GM12878 (cell line): ENCODE results near the gene GPT2. TPM values are rescaled to one million over a fixed set of nuclear protein-coding genes. Genes with fewer than 3 reads are reported as not detected.
A peak's percentile ranks its signal among the peaks of the same experiment; 100 is the strongest.

Source experiments
- ATAC-seq: fragments of 200-7000 bp; cut with Tn5 transposase; 3 replicates; pipeline ENCODE4 v1.9.1; 2020; ENCODE audit warnings: mild to moderate bottlenecking, moderate library complexity
- BruUV-seq: library from RNA; stranded (reverse); fragments of 400-500 nt; replicated peaks from 2 replicates; lab custom pipeline; 2021; lab: Mats Ljungman, UMichigan
- CTCF ChIA-PET: fragments of 300-600 bp; sonication (Branson Sonifier 250); formaldehyde crosslinking; extraction: SDS; loops from one replicate; lab custom pipeline; 2021; ENCODE audit warnings: inconsistent platforms; lab: Yijun Ruan, JAX
- POLR2A ChIA-PET: fragments of 350-600 bp; formaldehyde crosslinking; extraction: SDS; loops from one replicate; lab custom pipeline; 2021; ENCODE audit warnings: inconsistent platforms; lab: Charles Lee
- RAD21 ChIA-PET: fragments of 300-600 bp; sonication (Branson Sonifier 250); formaldehyde crosslinking; loops from one replicate; lab custom pipeline; 2023; ENCODE audit warnings: antibody characterized with exemption; ENCODE audit not compliant: unreplicated experiment; lab: Charles Lee
- SMC1A ChIA-PET: fragments of 300-600 bp; sonication (Branson Sonifier 250); formaldehyde crosslinking; loops from one replicate; lab custom pipeline; 2023; ENCODE audit not compliant: unreplicated experiment, uncharacterized antibody; lab: Charles Lee
- DNase-seq: peaks from one replicate; pipeline ENCODE4 v3.0.0-alpha.2; 2011; ENCODE audit warnings: low read depth, low spot score
- FAIRE-seq: peaks from 3 replicates; lab custom pipeline; 2011; peaks lifted over from hg19 to GRCh38; lab: Jason Lieb, UNC
- H2AFZ ChIP-seq: 2 replicates; pipeline ENCODE4 v1.6.0; 2011; ENCODE audit warnings: low read depth, low read length, control low read depth; ENCODE audit not compliant: control insufficient read depth
- H3K27ac ChIP-seq: 2 replicates; pipeline ENCODE4 v1.5.1; 2011; ENCODE audit warnings: control low read depth; ENCODE audit not compliant: control insufficient read depth, insufficient read depth
- H3K27me3 ChIP-seq, 2 experiments: replicated peaks in 1 of 2; 2 replicates each; pipeline versions ENCODE4 v1.6.0 to v1.6.1; 2011; ENCODE audit warnings: low read length in 1 of 2; ENCODE audit not compliant: control insufficient read depth in 2 of 2, insufficient read depth in 2 of 2
- H3K36me3 ChIP-seq, 2 experiments: 2 replicates each; pipeline ENCODE4 v1.5.1; 2011; ENCODE audit warnings: low read length in 1 of 2; ENCODE audit not compliant: control insufficient read depth in 2 of 2, insufficient read depth in 2 of 2
- H3K4me1 ChIP-seq: 2 replicates; pipeline ENCODE4 v1.6.1; 2011; ENCODE audit warnings: mild to moderate bottlenecking, low read length, moderate library complexity, mixed read lengths; ENCODE audit not compliant: control insufficient read depth, insufficient read depth
- H3K4me2 ChIP-seq: 2 replicates; pipeline ENCODE4 v1.6.0; 2011; ENCODE audit warnings: control low read depth; ENCODE audit not compliant: control insufficient read depth, insufficient read depth
- H3K4me3 ChIP-seq: fragments of 200-600 bp; sonication (generic); 2 replicates; pipeline ENCODE4 v1.5.1; 2016
- H3K79me2 ChIP-seq: 2 replicates; pipeline ENCODE4 v1.6.0; 2011; ENCODE audit warnings: low read length; ENCODE audit not compliant: control insufficient read depth, insufficient read depth
- H3K9ac ChIP-seq: 2 replicates; pipeline ENCODE4 v1.8.0; 2011; ENCODE audit warnings: low read length, control low read depth, mixed read lengths; ENCODE audit not compliant: control insufficient read depth, insufficient read depth
- H3K9me3 ChIP-seq: replicated peaks from 3 replicates; pipeline ENCODE4 v1.5.1; 2011; ENCODE audit warnings: mild to moderate bottlenecking, low read length; ENCODE audit not compliant: control insufficient read depth, insufficient read depth
- H4K20me1 ChIP-seq: 2 replicates; pipeline ENCODE4 v1.6.0; 2011; ENCODE audit not compliant: control insufficient read depth, insufficient read depth
- BHLHE40 ChIP-seq, 2 experiments: fragments of 450-650 bp in 1 of 2; IDR thresholded peaks; 2 replicates each; pipeline ENCODE4 v1.6.1; 2011 to 2017; ENCODE audit warnings: low read depth in 2 of 2, borderline replicate concordance in 1 of 2, improper control_type of control experiment in 1 of 2, low read length in 1 of 2, mild to moderate bottlenecking in 1 of 2
- BMI1 ChIP-seq: fragments of 450-650 bp; IDR thresholded peaks from 2 replicates; pipeline ENCODE4 v1.6.1; 2016; ENCODE audit warnings: mild to moderate bottlenecking, moderate library complexity, borderline replicate concordance
- CHD2 ChIP-seq: IDR thresholded peaks from 2 replicates; pipeline ENCODE4 v1.6.1; 2011; ENCODE audit warnings: low read depth, low read length, improper control_type of control experiment, borderline replicate concordance
- DPF2 ChIP-seq: fragments of 450-650 bp; IDR thresholded peaks from 2 replicates; pipeline ENCODE4 v1.6.1; 2017; ENCODE audit warnings: mild to moderate bottlenecking
- IKZF2 ChIP-seq, 2 experiments: fragments of 450-650 bp; IDR thresholded peaks; 2 replicates each; pipeline ENCODE4 v1.6.1; 2017; ENCODE audit warnings: mild to moderate bottlenecking in 2 of 2, moderate library complexity in 2 of 2
- POLR2A ChIP-seq: IDR thresholded peaks from 2 replicates; pipeline ENCODE4 v1.6.1; 2011; ENCODE audit warnings: low read depth, mild to moderate bottlenecking, low read length
- SMAD5 ChIP-seq: IDR thresholded peaks from 2 replicates; pipeline ENCODE4 v1.6.1; 2016; ENCODE audit warnings: antibody characterized with exemption, low read depth
- ZBTB33 ChIP-seq: fragments of 450-650 bp; IDR thresholded peaks from 2 replicates; pipeline ENCODE4 v1.6.1; 2017; ENCODE audit warnings: mild to moderate bottlenecking
- ZBTB4 ChIP-seq: fragments of 450-650 bp; formaldehyde crosslinking; IDR thresholded peaks from 2 replicates; pipeline ENCODE4 v1.4.0; 2022; ENCODE audit warnings: mild to moderate bottlenecking, moderate library complexity
- ZNF217 ChIP-seq: fragments of 450-650 bp; IDR thresholded peaks from 2 replicates; pipeline ENCODE4 v1.6.1; 2017; ENCODE audit warnings: antibody characterized with exemption, mild to moderate bottlenecking
- WGBS: methylation state at CpG from one replicate; pipeline ENCODE4 v1.1.6; 2016; ENCODE audit warnings: low lambda C conversion rate; ENCODE audit not compliant: insufficient replicate concordance, insufficient coverage; ENCODE audit errors: missing lambda C conversion rate; 5-methylcytosine and 5-hydroxymethylcytosine counted together
- in situ Hi-C: fragments of 300-500 bp; cut with MboI; formaldehyde crosslinking; loops from 9 replicates; pipeline ENCODE4 v1.14.3; 2018; ENCODE audit warnings: mixed read lengths
- intact Hi-C: fragments of 100-400 bp; cut with micrococcal nuclease; formaldehyde crosslinking; loops from one replicate; pipeline ENCODE4 v1.14.2; 2022; ENCODE audit not compliant: unreplicated experiment
- polyA plus RNA-seq, 11 experiments: library from polyadenylated mRNA; depleted of rRNA in 4 of 11; unstranded in 6 of 11; stranded (reverse) in 5 of 11; fragments of >200 nt; fragmentation: Nextera tagmentation in 4 of 11; fragmentation: Illumina TruSeq in 1 of 11; extraction: Ambion mirVana in 4 of 11; extraction: Trizol in 1 of 11; gene quantifications; 1 replicate in 1 of 11; 2 replicates in 10 of 11; pipeline versions ENCODE4 v1.2.1 to v1.2.3, GENCODE V29; 2011 to 2016; ENCODE audit warnings: inconsistent platforms in 2 of 11, missing spikeins in 2 of 11, low read depth in 1 of 11
- total RNA-seq, 4 experiments: library from RNA; depleted of rRNA in 3 of 4; stranded (reverse); fragments of >200 nt in 3 of 4; fragmentation: Illumina TruSeq in 1 of 4; extraction: Trizol in 1 of 4; gene quantifications; 2 replicates each; pipeline versions ENCODE4 v1.2.1 to v1.2.3, GENCODE V29; 2013 to 2021
- TF ChIP-seq, protein P1 (sequence below): IDR thresholded peaks from 2 replicates; pipeline ENCODE4 v1.6.1; 2012; ENCODE audit warnings: low read depth, low read length, improper control_type of control experiment

GPT2 gene
- total and polyA plus RNA-seq, 10 of the 15 experiments (the other 5 are each of a cell fraction or from before 2014, with no cell fraction given): 0.45 to 9.9 (median 4.3) TPM

- TF ChIP-seq BMI1 (no peak), CHD2 (no peak), SMAD5 (no peak), POLR2A (peak; percentile 51), BHLHE40 (IDR thresholded peaks at IDR 0.05; ENCODE audit: borderline replicate concordance in 1 of 2, low read depth in 2 of 2, low read length in 1 of 2) (peak in 1 of 2 experiments; percentile 15; a peak in 1 of 4 replicates)
- TF ChIP-seq, protein P1, sequence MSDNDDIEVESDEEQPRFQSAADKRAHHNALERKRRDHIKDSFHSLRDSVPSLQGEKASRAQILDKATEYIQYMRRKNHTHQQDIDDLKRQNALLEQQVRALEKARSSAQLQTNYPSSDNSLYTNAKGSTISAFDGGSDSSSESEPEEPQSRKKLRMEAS: 0 out of 2 replicates have a peak, but pooled peaks have one; percentile 20
Observed at GRCh38 chr16:46918905-46919792, 35.0 kb downstream of the GPT2 start (continued).

GRCh38 chr16:46920402-46921068, 36.4 kb downstream of the GPT2 start:
- ATAC-seq (no peak), DNase-seq (no peak), FAIRE-seq (no peak)
- Histone ChIP-seq H3K36me3 (peaks cover 0 to 5% of the 10 kb centered on the region in 2 experiments; a peak in 2 of 4 replicates), H3K27ac (no peak overlapping the region), H3K9me3 (no peaks in the 10 kb centered on the region), H3K4me3 (no peak overlapping the region), H2AFZ (no peak overlapping the region), H3K4me1 (peaks cover 19% of the 10 kb centered on the region), H3K79me2 (no peaks in the 10 kb centered on the region), H3K9ac (no peak overlapping the region), H3K4me2 (no peak overlapping the region), H3K27me3 (no peaks in the 10 kb centered on the region), H4K20me1 (no peaks in the 10 kb centered on the region)
- POLR2A ChIA-PET: interaction anchor here (0.6 kb wide), 1 partner anchor 127 kb away, joined by 3 read pairs; no protein-coding TSS in a partner anchor
- in situ Hi-C loops (loop anchor here (5.0 kb wide), 1 partner anchor 63 kb away; no protein-coding TSS in a partner anchor), intact Hi-C loops (no loop called here)
- SMC1A ChIA-PET: interaction anchor here (1.2 to 4.9 kb wide), 3 partner anchors 42 to 247 kb away, joined by 3 to 35 read pairs (median 11); no protein-coding TSS in a partner anchor
- no TSS peak for BruUV-seq
- CTCF ChIA-PET: interaction anchor here (0.6 to 5.5 kb wide), 6 partner anchors 9 to 246 kb away, joined by 3 to 65 read pairs (median 20); no protein-coding TSS in a partner anchor
- 74% methylated on average over 9 of the region's 9 CpGs for WGBS
- RAD21 ChIA-PET: interaction anchor here (1.0 to 2.0 kb wide), 2 partner anchors 8 to 66 kb away, joined by 3 to 18 read pairs; no protein-coding TSS in a partner anchor
- no peak for TF ChIP-seq IKZF2 (IDR thresholded peaks at IDR 0.05)
- TF ChIP-seq ZNF217: no peak
- no peak for TF ChIP-seq DPF2
- TF ChIP-seq ZBTB4 (CRISPR knock-in tag): no peak
- TF ChIP-seq ZBTB33: no peak
